Immature natural killer cell (primary cell): ENCODE measurements around the gene APOD. TPM values are rescaled to one million over a fixed set of nuclear protein-coding genes. Genes with fewer than 3 reads are reported as not detected.

Source experiments
- DNase-seq, 3 donors: peaks; one replicate each; pipeline ENCODE4 v3.0.0; 2022; ENCODE audit warnings: mixed read lengths in 1 of 3
- H3K27ac Mint-ChIP-seq, 6 donors: one replicate each; pipeline ENCODE4 v1.8.0; 2020; ENCODE audit warnings: mixed read lengths in 6 of 6, mild to moderate bottlenecking in 5 of 6, inconsistent platforms in 4 of 6, moderate library complexity in 3 of 6
- H3K27me3 Mint-ChIP-seq, 3 donors: one replicate each; pipeline ENCODE4 v1.8.0; 2020 to 2021; ENCODE audit warnings: low read depth in 3 of 3, mild to moderate bottlenecking in 3 of 3, mixed read lengths in 3 of 3, moderate library complexity in 3 of 3, inconsistent platforms in 1 of 3
- H3K36me3 Mint-ChIP-seq, 3 donors: one replicate each; pipeline ENCODE4 v1.8.0; 2020; ENCODE audit warnings: mixed read lengths in 3 of 3, inconsistent platforms in 2 of 3, mild to moderate bottlenecking in 2 of 3
- H3K4me1 Mint-ChIP-seq, 2 donors: one replicate each; pipeline ENCODE4 v1.8.0; 2020; ENCODE audit warnings: inconsistent platforms in 2 of 2, mild to moderate bottlenecking in 2 of 2, mixed read lengths in 2 of 2, moderate library complexity in 1 of 2
- H3K4me3 Mint-ChIP-seq, 5 donors: one replicate each; pipeline ENCODE4 v1.8.0; 2020; ENCODE audit warnings: mild to moderate bottlenecking in 5 of 5, mixed read lengths in 5 of 5, inconsistent platforms in 3 of 5, moderate library complexity in 3 of 5
- H3K9me3 Mint-ChIP-seq, 6 donors: one replicate each; pipeline ENCODE4 v1.8.0; 2020; ENCODE audit warnings: mild to moderate bottlenecking in 6 of 6, mixed read lengths in 6 of 6, inconsistent platforms in 4 of 6, moderate library complexity in 3 of 6
- polyA plus RNA-seq, 3 donors: library from polyadenylated mRNA; unstranded; fragments of 300-500 nt; fragmentation: Illumina TruSeq; gene quantifications; one replicate each; pipeline ENCODE4 v1.2.3, GENCODE V29; 2021

APOD gene
- polyA plus RNA-seq, 3 donors from 2014 or later: not detected

GRCh38 chr3:195548006-195548405, 35.7 kb downstream of the APOD start:
- H3K27ac Mint-ChIP-seq: peak overlapping the region; percentile 39 to 91 (median 72)
- peaks cover 4 to 10% (median 6%) of the 10 kb centered on the region in 3 donors for H3K27me3 Mint-ChIP-seq
- H3K4me1 Mint-ChIP-seq: peaks cover 85 to 92% of the 10 kb centered on the region in 2 donors
- H3K4me3 Mint-ChIP-seq: peak overlapping the region in 3 of 5 donors; percentile 0 to 29 (median 18)
- no peak for DNase-seq
- H3K36me3 Mint-ChIP-seq: no peaks in the 10 kb centered on the region
- H3K9me3 Mint-ChIP-seq: no peaks in the 10 kb centered on the region

DNA sequence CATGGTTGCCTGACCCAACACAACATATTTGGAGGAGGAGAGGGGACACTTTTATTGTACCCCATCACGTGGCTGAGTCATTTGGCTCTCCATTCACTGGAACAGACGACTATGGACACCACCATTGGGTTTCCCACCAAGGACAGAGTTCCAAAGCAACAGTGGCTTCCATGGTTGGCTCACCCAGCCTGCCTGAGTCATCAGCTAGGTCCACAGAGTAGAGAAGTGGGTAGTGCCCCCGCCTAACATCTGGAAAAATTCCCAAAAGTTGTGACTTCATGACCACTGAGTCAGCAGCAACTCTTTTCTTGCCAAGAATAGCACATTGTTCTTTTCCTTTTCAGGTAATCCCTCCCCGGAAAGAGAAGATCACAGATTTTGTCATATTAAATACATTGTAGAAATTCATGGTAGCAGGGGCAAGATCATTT, 37.6 kb downstream of the APOD start:
- no peak for DNase-seq
- H3K9me3 Mint-ChIP-seq: no peaks in the 10 kb centered on the region
- H3K4me3 Mint-ChIP-seq: peak overlapping the region; percentile 79 to 93 (median 84)
- peaks cover 82 to 90% of the 10 kb centered on the region in 2 donors for H3K4me1 Mint-ChIP-seq
- no peaks in the 10 kb centered on the region for H3K36me3 Mint-ChIP-seq
- peak overlapping the region; percentile 80 to 98 (median 94) for H3K27ac Mint-ChIP-seq
- H3K27me3 Mint-ChIP-seq: peaks cover 4 to 10% (median 7%) of the 10 kb centered on the region in 3 donors

GRCh38 chr3:195544634-195545033, 39.1 kb downstream of the APOD start:
- peaks cover 82 to 90% of the 10 kb centered on the region in 2 donors for H3K4me1 Mint-ChIP-seq
- H3K9me3 Mint-ChIP-seq: no peaks in the 10 kb centered on the region
- H3K27ac Mint-ChIP-seq: peak overlapping the region; percentile 59 to 95 (median 89)
- H3K36me3 Mint-ChIP-seq: no peaks in the 10 kb centered on the region
- DNase-seq: no peak
- H3K4me3 Mint-ChIP-seq: peak overlapping the region; percentile 89 to 93 (median 92)
- peaks cover 0 to 5% (median 4%) of the 10 kb centered on the region in 3 donors for H3K27me3 Mint-ChIP-seq

- peak overlapping the region; percentile 87 to 95 (median 92) for H3K27ac Mint-ChIP-seq
- no peak for DNase-seq
- H3K27me3 Mint-ChIP-seq: peaks cover 0 to 5% (median 4%) of the 10 kb centered on the region in 3 donors
- H3K4me1 Mint-ChIP-seq: peaks cover 84 to 93% of the 10 kb centered on the region in 2 donors
- no peaks in the 10 kb centered on the region for H3K36me3 Mint-ChIP-seq
- no peaks in the 10 kb centered on the region for H3K9me3 Mint-ChIP-seq
- peak overlapping the region; percentile 89 to 93 (median 92) for H3K4me3 Mint-ChIP-seq
These were observed 39.6 kb downstream of the APOD start for GRCh38 chr3:195544230-195544536.

GRCh38 chr3:195543500-195544229, 40.1 kb downstream of the APOD start:
- H3K4me3 Mint-ChIP-seq: peak overlapping the region; percentile 89 to 93 (median 92)
- H3K27me3 Mint-ChIP-seq: peaks cover 0 to 5% (median 4%) of the 10 kb centered on the region in 3 donors
- no peak for DNase-seq
- H3K9me3 Mint-ChIP-seq: no peaks in the 10 kb centered on the region
- H3K4me1 Mint-ChIP-seq: peaks cover 85 to 93% of the 10 kb centered on the region in 2 donors
- H3K27ac Mint-ChIP-seq: peak overlapping the region; percentile 87 to 95 (median 92)
- no peaks in the 10 kb centered on the region for H3K36me3 Mint-ChIP-seq

GRCh38 chr3:195542698-195543499, 40.8 kb downstream of the APOD start, which contains the start of gene PPP1R2:
PPP1R2 (minus strand) TSS chr3:195543325; CDS start chr3:195543025, 300 bp downstream.
- peak within 1 kb of the TSS; percentile 87 to 95 (median 92) for H3K27ac Mint-ChIP-seq
- peaks cover 0 to 4% (median 4%) of the 10 kb centered on the region in 3 donors for H3K27me3 Mint-ChIP-seq
- peak within 1 kb of the TSS; percentile 89 to 93 (median 92) for H3K4me3 Mint-ChIP-seq
- no peaks in the 10 kb centered on the region for H3K36me3 Mint-ChIP-seq
- no peaks in the 10 kb centered on the region for H3K9me3 Mint-ChIP-seq
- peak; percentile 92 to 94 (median 93) for DNase-seq
- peaks cover 85 to 93% of the 10 kb centered on the region in 2 donors for H3K4me1 Mint-ChIP-seq

DNA sequence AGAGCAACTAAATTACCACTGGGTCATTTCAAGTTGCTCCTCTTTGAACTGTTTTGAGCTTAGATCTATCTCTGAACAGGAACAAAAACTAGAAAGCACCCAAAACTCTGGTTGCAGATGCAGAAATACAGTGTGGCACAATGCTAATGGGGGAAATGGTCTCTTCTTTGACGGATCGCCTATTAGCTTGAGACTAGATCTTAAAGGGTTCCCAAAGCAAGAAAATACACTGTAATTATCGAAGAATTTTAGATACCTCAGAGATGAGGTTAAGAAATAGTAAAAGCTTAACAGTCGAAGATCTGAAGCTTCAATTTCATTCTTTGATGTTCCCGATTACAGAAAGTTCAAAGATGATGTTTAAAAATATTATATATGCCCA, 41.4 kb downstream of the APOD start:
- Mint-ChIP-seq H3K4me3 (peak overlapping the region; percentile 89 to 93 (median 92)), H3K27ac (peak overlapping the region; percentile 87 to 95 (median 92)), H3K9me3 (no peaks in the 10 kb centered on the region), H3K4me1 (peaks cover 87 to 93% of the 10 kb centered on the region in 2 donors), H3K27me3 (peaks cover 0 to 4% (median 4%) of the 10 kb centered on the region in 3 donors), H3K36me3 (no peaks in the 10 kb centered on the region)
- DNase-seq: peak in 1 of 3 donors; percentile 21

GRCh38 chr3:195540511-195540910, 43.2 kb downstream of the APOD start:
- H3K27me3 Mint-ChIP-seq: peaks cover 0 to 4% (median 4%) of the 10 kb centered on the region in 3 donors
- H3K4me3 Mint-ChIP-seq: peak overlapping the region; percentile 87 to 93 (median 91)
- peaks cover 83 to 86% of the 10 kb centered on the region in 2 donors for H3K4me1 Mint-ChIP-seq
- H3K27ac Mint-ChIP-seq: peak overlapping the region; percentile 30 to 90 (median 82)
- H3K9me3 Mint-ChIP-seq: no peaks in the 10 kb centered on the region
- H3K36me3 Mint-ChIP-seq: no peaks in the 10 kb centered on the region
- no peak for DNase-seq

GRCh38 chr3:195540027-195540426, 43.7 kb downstream of the APOD start:
- H3K4me3 Mint-ChIP-seq: peak overlapping the region; percentile 87 to 93 (median 91)
- H3K27ac Mint-ChIP-seq: peak overlapping the region; percentile 30 to 90 (median 82)
- H3K9me3 Mint-ChIP-seq: no peaks in the 10 kb centered on the region
- H3K27me3 Mint-ChIP-seq: peaks cover 0 to 4% (median 4%) of the 10 kb centered on the region in 3 donors
- DNase-seq: no peak
- H3K36me3 Mint-ChIP-seq: no peaks in the 10 kb centered on the region
- peaks cover 83 to 86% of the 10 kb centered on the region in 2 donors for H3K4me1 Mint-ChIP-seq

- Mint-ChIP-seq H3K27me3 (peaks cover 0 to 4% (median 4%) of the 10 kb centered on the region in 3 donors), H3K4me1 (peaks cover 83 to 86% of the 10 kb centered on the region in 2 donors), H3K27ac (peak overlapping the region in 5 of 6 donors; percentile 6 to 90 (median 79)), H3K36me3 (no peaks in the 10 kb centered on the region), H3K4me3 (peak overlapping the region; percentile 29 to 91 (median 60)), H3K9me3 (no peaks in the 10 kb centered on the region)
- DNase-seq: no peak
These were observed 44.3 kb downstream of the APOD start for GRCh38 chr3:195539479-195539878.

- no peak for DNase-seq
- H3K4me3 Mint-ChIP-seq: peak overlapping the region in 1 of 5 donors; percentile 59
- H3K36me3 Mint-ChIP-seq: no peaks in the 10 kb centered on the region
- no peaks in the 10 kb centered on the region for H3K9me3 Mint-ChIP-seq
- peak overlapping the region in 3 of 6 donors; percentile 54 to 73 (median 58) for H3K27ac Mint-ChIP-seq
- H3K27me3 Mint-ChIP-seq: peaks cover 0 to 2% (median 0%) of the 10 kb centered on the region in 3 donors
- peaks cover 86 to 89% of the 10 kb centered on the region in 2 donors for H3K4me1 Mint-ChIP-seq
These were observed 45.7 kb downstream of the APOD start for GRCh38 chr3:195537995-195538394.

DNA sequence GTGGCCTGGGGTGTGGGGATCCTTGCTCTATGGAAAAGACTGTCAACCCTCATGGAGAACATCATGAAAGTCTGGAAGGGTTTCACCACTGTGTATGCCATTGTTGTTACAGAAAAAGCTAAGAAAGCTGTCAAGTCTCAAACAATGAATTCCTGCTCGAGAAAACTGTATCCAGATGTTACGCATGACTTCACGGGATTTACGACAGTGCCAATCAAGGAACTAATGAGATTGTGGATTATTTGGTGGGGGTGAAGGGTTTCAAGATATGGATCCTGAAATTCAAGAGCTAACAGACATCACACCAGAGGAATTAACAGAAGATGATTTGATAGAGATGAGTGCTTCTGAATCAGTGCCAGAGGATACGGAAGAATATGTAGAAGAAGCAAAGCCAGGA, 48.4 kb downstream of the APOD start:
- no peaks in the 10 kb centered on the region for H3K27me3 Mint-ChIP-seq
- peaks cover 79 to 88% of the 10 kb centered on the region in 2 donors for H3K4me1 Mint-ChIP-seq
- no peaks in the 10 kb centered on the region for H3K9me3 Mint-ChIP-seq
- H3K27ac Mint-ChIP-seq: peak overlapping the region in 4 of 6 donors; percentile 13 to 51 (median 22)
- no peak for DNase-seq
- peak overlapping the region in 1 of 5 donors; percentile 24 for H3K4me3 Mint-ChIP-seq
- no peaks in the 10 kb centered on the region for H3K36me3 Mint-ChIP-seq

GRCh38 chr3:195532834-195533233, 50.9 kb downstream of the APOD start:
- no peak for DNase-seq
- H3K27ac Mint-ChIP-seq: peak overlapping the region in 2 of 6 donors; percentile 10 to 17
- H3K9me3 Mint-ChIP-seq: no peaks in the 10 kb centered on the region
- peaks cover 0 to 10% (median 0%) of the 10 kb centered on the region in 3 donors for H3K36me3 Mint-ChIP-seq
- no peak overlapping the region for H3K4me3 Mint-ChIP-seq
- H3K27me3 Mint-ChIP-seq: no peaks in the 10 kb centered on the region
- peaks cover 61 to 82% of the 10 kb centered on the region in 2 donors for H3K4me1 Mint-ChIP-seq
